CD4-positive, alpha-beta memory T cell (primary cell): ENCODE results near the gene CYSRT1. TPM values are rescaled to one million over a fixed set of nuclear protein-coding genes. Genes with fewer than 3 reads are reported as not detected.
A peak's percentile ranks its signal among the peaks of the same experiment; 100 is the strongest.

Experiments
- CTCF ChIA-PET: fragments of 350-600 bp; sonication (Branson Sonifier 250); formaldehyde crosslinking; loops from one replicate; lab custom pipeline; 2021; ENCODE audit warnings: inconsistent platforms; ENCODE audit not compliant: partially characterized antibody; lab: Charles Lee
- POLR2A ChIA-PET: fragments of 350-600 bp; sonication (Branson Sonifier 250); formaldehyde crosslinking; loops from one replicate; lab custom pipeline; 2021; ENCODE audit not compliant: partially characterized antibody; lab: Charles Lee
- DNase-seq, 5 donors: peaks; one replicate each; pipeline versions ENCODE4 v3.0.0 to v3.0.0-alpha.2; 2020 to 2022; ENCODE audit warnings: mixed read lengths in 1 of 5
- H3K27ac ChIP-seq: one replicate; pipeline ENCODE4 v1.7.0; 2013; ENCODE audit warnings: low read depth, low read length
- H3K27me3 ChIP-seq: 2 replicates; pipeline ENCODE4 v1.7.0; 2013; ENCODE audit warnings: mild to moderate bottlenecking, low read length, moderate library complexity; ENCODE audit not compliant: insufficient read depth
- H3K36me3 ChIP-seq: 2 replicates; pipeline ENCODE4 v1.7.0; 2013; ENCODE audit warnings: mild to moderate bottlenecking, low read length, moderate library complexity; ENCODE audit not compliant: insufficient read depth
- H3K4me1 ChIP-seq: 2 replicates; pipeline ENCODE4 v1.7.0; 2013; ENCODE audit warnings: mild to moderate bottlenecking, low read length, moderate library complexity; ENCODE audit not compliant: insufficient read depth
- H3K4me3 ChIP-seq, 2 donors: one replicate each; pipeline ENCODE4 v1.7.0; 2013; ENCODE audit warnings: low read length in 2 of 2, mild to moderate bottlenecking in 1 of 2
- H3K9me3 ChIP-seq, 2 donors: one replicate each; pipeline ENCODE4 v1.7.0; 2013; ENCODE audit warnings: low read length in 2 of 2, control low read depth in 1 of 2; ENCODE audit not compliant: control insufficient read depth in 1 of 2
- H3K27ac Mint-ChIP-seq, 7 donors: one replicate each; pipeline ENCODE4 v1.8.0; 2020 to 2021; ENCODE audit warnings: mixed read lengths in 7 of 7, mild to moderate bottlenecking in 6 of 7, inconsistent platforms in 3 of 7, moderate library complexity in 3 of 7
- H3K27me3 Mint-ChIP-seq, 2 donors: one replicate each; pipeline ENCODE4 v1.8.0; 2020 to 2021; ENCODE audit warnings: mixed read lengths in 2 of 2
- H3K36me3 Mint-ChIP-seq, 2 donors: one replicate each; pipeline ENCODE4 v1.8.0; 2020 to 2021; ENCODE audit warnings: mixed read lengths in 2 of 2, inconsistent platforms in 1 of 2, mild to moderate bottlenecking in 1 of 2
- H3K4me1 Mint-ChIP-seq, 4 donors: one replicate each; pipeline ENCODE4 v1.8.0; 2020 to 2021; ENCODE audit warnings: mixed read lengths in 4 of 4, mild to moderate bottlenecking in 1 of 4
- H3K4me3 Mint-ChIP-seq, 8 donors: one replicate each; pipeline ENCODE4 v1.8.0; 2020 to 2021; ENCODE audit warnings: mixed read lengths in 8 of 8, mild to moderate bottlenecking in 7 of 8, moderate library complexity in 6 of 8, inconsistent platforms in 3 of 8
- H3K9me3 Mint-ChIP-seq, 8 donors: one replicate each; pipeline ENCODE4 v1.8.0; 2020 to 2021; ENCODE audit warnings: mixed read lengths in 8 of 8, mild to moderate bottlenecking in 5 of 8, inconsistent platforms in 3 of 8, moderate library complexity in 1 of 8
- intact Hi-C: fragments of 100-400 bp; cut with micrococcal nuclease; formaldehyde crosslinking; loops from one replicate; pipeline ENCODE4 v1.15.1; 2023
- polyA plus RNA-seq, 2 donors: library from polyadenylated mRNA; unstranded; fragments of 300-500 nt; fragmentation: Illumina TruSeq; gene quantifications; one replicate each; pipeline ENCODE4 v1.2.3, GENCODE V29; 2021
- total RNA-seq, 2 experiments: library from RNA; stranded (reverse); gene quantifications; one replicate each; pipeline ENCODE4 v1.2.3, GENCODE V29; 2021

CYSRT1 gene
- total and polyA plus RNA-seq, 4 experiments from 2014 or later, result 0.25 TPM; not detected in 3

- Mint-ChIP-seq H3K36me3 (peaks cover 15 to 33% of the 10 kb centered on the region in 2 donors), H3K9me3 (peaks cover 0 to 2% (median 0%) of the 10 kb centered on the region in 8 donors), H3K4me1 (peaks cover 7 to 19% (median 8%) of the 10 kb centered on the region in 4 donors), H3K27me3 (no peaks in the 10 kb centered on the region), H3K27ac (no peak overlapping the region), H3K4me3 (no peak overlapping the region)
- no peak for DNase-seq
- Histone ChIP-seq H3K4me3 (no peak overlapping the region), H3K36me3 (peaks cover 31% of the 10 kb centered on the region), H3K27me3 (no peaks in the 10 kb centered on the region), H3K4me1 (no peaks in the 10 kb centered on the region), H3K27ac (no peak overlapping the region), H3K9me3 (no peaks in the 10 kb centered on the region)
- POLR2A ChIA-PET, result no interaction called here
- intact Hi-C loops, result no loop called here
- CTCF ChIA-PET, result no interaction called here
Measured at GRCh38 chr9:137179761-137180160, 45.2 kb upstream of the CYSRT1 start.

GRCh38 chr9:137180491-137180890, 44.5 kb upstream of the CYSRT1 start:
- Mint-ChIP-seq H3K36me3 (peaks cover 15 to 33% of the 10 kb centered on the region in 2 donors), H3K9me3 (peaks cover 0 to 2% (median 0%) of the 10 kb centered on the region in 8 donors), H3K4me1 (peaks cover 7 to 22% (median 8%) of the 10 kb centered on the region in 4 donors), H3K27ac (no peak overlapping the region), H3K4me3 (no peak overlapping the region), H3K27me3 (no peaks in the 10 kb centered on the region)
- no peak for DNase-seq
- H3K9me3 ChIP-seq, result no peaks in the 10 kb centered on the region
- ChIA-PET CTCF (no interaction called here), POLR2A (interaction anchor here (1.4 kb wide), 2 partner anchors 21 to 53 kb away, joined by 3 read pairs; no protein-coding TSS in a partner anchor)
- peaks cover 34% of the 10 kb centered on the region for H3K36me3 ChIP-seq
- peaks cover under 1% of the 10 kb centered on the region for H3K4me1 ChIP-seq
- intact Hi-C loops, result no loop called here
- no peaks in the 10 kb centered on the region for H3K27me3 ChIP-seq
- no peak overlapping the region for H3K4me3 ChIP-seq
- H3K27ac ChIP-seq, result no peak overlapping the region

- H3K36me3 ChIP-seq, result peaks cover 39% of the 10 kb centered on the region
- CTCF ChIA-PET, result interaction anchor here (1.1 kb wide), 1 partner anchor 63 kb away, joined by 3 read pairs; no protein-coding TSS in a partner anchor
- POLR2A ChIA-PET, result interaction anchor here (1.4 kb wide), 2 partner anchors 19 to 54 kb away, joined by 3 read pairs; no protein-coding TSS in a partner anchor
Measured at GRCh38 chr9:137181680-137182079, 43.3 kb upstream of the CYSRT1 start.

GRCh38 chr9:137182836-137183235, 42.1 kb upstream of the CYSRT1 start:
- intact Hi-C loops, result no loop called here
- ChIA-PET POLR2A (no interaction called here), CTCF (no interaction called here)
- Mint-ChIP-seq H3K4me3 (no peak overlapping the region), H3K36me3 (peaks cover 11 to 30% of the 10 kb centered on the region in 2 donors), H3K27ac (no peak overlapping the region), H3K9me3 (peaks cover 0 to 2% (median 0%) of the 10 kb centered on the region in 8 donors), H3K27me3 (no peaks in the 10 kb centered on the region), H3K4me1 (peaks cover 13 to 38% (median 17%) of the 10 kb centered on the region in 4 donors)
- Histone ChIP-seq H3K27ac (no peak overlapping the region), H3K4me3 (no peak overlapping the region), H3K36me3 (peaks cover 39% of the 10 kb centered on the region), H3K27me3 (no peaks in the 10 kb centered on the region), H3K9me3 (no peaks in the 10 kb centered on the region), H3K4me1 (peaks cover 23% of the 10 kb centered on the region)
- DNase-seq, result no peak

More at GRCh38 chr9:137181680-137182079, 43.3 kb upstream of the CYSRT1 start:
- Mint-ChIP-seq H3K9me3 (peaks cover 0 to 2% (median 0%) of the 10 kb centered on the region in 8 donors), H3K27ac (no peak overlapping the region), H3K36me3 (peaks cover 15 to 31% of the 10 kb centered on the region in 2 donors), H3K4me1 (peaks cover 3 to 26% (median 9%) of the 10 kb centered on the region in 4 donors), H3K27me3 (no peaks in the 10 kb centered on the region), H3K4me3 (no peak overlapping the region)
- Histone ChIP-seq H3K27me3 (no peaks in the 10 kb centered on the region), H3K27ac (no peak overlapping the region), H3K9me3 (no peaks in the 10 kb centered on the region), H3K4me3 (no peak overlapping the region), H3K4me1 (peaks cover 11% of the 10 kb centered on the region)
- intact Hi-C loops, result no loop called here
- no peak for DNase-seq

- no peak overlapping the region for H3K4me3 ChIP-seq
- peaks cover 26% of the 10 kb centered on the region for H3K4me1 ChIP-seq
- H3K4me1 Mint-ChIP-seq, result peaks cover 18 to 42% (median 23%) of the 10 kb centered on the region in 4 donors
- DNase-seq, result no peak
- peaks cover 11 to 30% of the 10 kb centered on the region in 2 donors for H3K36me3 Mint-ChIP-seq
- POLR2A ChIA-PET, result no interaction called here
- no peaks in the 10 kb centered on the region for H3K9me3 ChIP-seq
- no peaks in the 10 kb centered on the region for H3K27me3 Mint-ChIP-seq
- CTCF ChIA-PET, result no interaction called here
- H3K27ac Mint-ChIP-seq, result peak overlapping the region in 2 of 7 donors; percentile 21 to 76
- peak overlapping the region in 2 of 8 donors; percentile 19 to 34 for H3K4me3 Mint-ChIP-seq
- intact Hi-C loops, result no loop called here
- H3K9me3 Mint-ChIP-seq, result peaks cover 0 to 5% (median 0%) of the 10 kb centered on the region in 8 donors
- no peak overlapping the region for H3K27ac ChIP-seq
- no peaks in the 10 kb centered on the region for H3K27me3 ChIP-seq
- H3K36me3 ChIP-seq, result peaks cover 39% of the 10 kb centered on the region
Measured at GRCh38 chr9:137183980-137184595, 40.9 kb upstream of the CYSRT1 start.

- H3K4me3 ChIP-seq, result no peak overlapping the region
- peaks cover 0 to 5% (median 0%) of the 10 kb centered on the region in 8 donors for H3K9me3 Mint-ChIP-seq
- ChIA-PET CTCF (no interaction called here), POLR2A (interaction anchor here (8.9 kb wide), 1 partner anchor 17 kb away, joined by 169 read pairs; the partner anchor contains the start of genes NDOR1, TMEM203 and TPRN)
- peak overlapping the region in 1 of 8 donors; percentile 33 for H3K4me3 Mint-ChIP-seq
- peaks cover 22 to 52% (median 30%) of the 10 kb centered on the region in 4 donors for H3K4me1 Mint-ChIP-seq
- H3K36me3 ChIP-seq, result peaks cover 42% of the 10 kb centered on the region
- no peak overlapping the region for H3K27ac ChIP-seq
- peaks cover 11 to 30% of the 10 kb centered on the region in 2 donors for H3K36me3 Mint-ChIP-seq
- H3K27me3 Mint-ChIP-seq, result no peaks in the 10 kb centered on the region
- H3K27ac Mint-ChIP-seq, result peak overlapping the region in 1 of 7 donors; percentile 6
- no peaks in the 10 kb centered on the region for H3K27me3 ChIP-seq
- no peaks in the 10 kb centered on the region for H3K9me3 ChIP-seq
- no peak for DNase-seq
- peaks cover 36% of the 10 kb centered on the region for H3K4me1 ChIP-seq
- intact Hi-C loops, result no loop called here
Measured at GRCh38 chr9:137184881-137185660, 39.9 kb upstream of the CYSRT1 start.

GRCh38 chr9:137185921-137186320, 39.1 kb upstream of the CYSRT1 start:
- H3K4me1 Mint-ChIP-seq, result peaks cover 22 to 60% (median 33%) of the 10 kb centered on the region in 4 donors
- H3K9me3 ChIP-seq, result no peaks in the 10 kb centered on the region
- no peaks in the 10 kb centered on the region for H3K27me3 ChIP-seq
- POLR2A ChIA-PET, result interaction anchor here (8.9 kb wide), 1 partner anchor 17 kb away, joined by 169 read pairs; the partner anchor contains the start of genes NDOR1, TMEM203 and TPRN
- H3K27me3 Mint-ChIP-seq, result no peaks in the 10 kb centered on the region
- H3K27ac ChIP-seq, result no peak overlapping the region
- no peak for DNase-seq
- CTCF ChIA-PET, result no interaction called here
- peak overlapping the region in 1 of 8 donors; percentile 92 for H3K4me3 Mint-ChIP-seq
- H3K36me3 ChIP-seq, result peaks cover 39% of the 10 kb centered on the region
- peaks cover 41% of the 10 kb centered on the region for H3K4me1 ChIP-seq
- H3K36me3 Mint-ChIP-seq, result peaks cover 11 to 32% of the 10 kb centered on the region in 2 donors
- H3K9me3 Mint-ChIP-seq, result peaks cover 0 to 5% (median 0%) of the 10 kb centered on the region in 8 donors
- intact Hi-C loops, result no loop called here
- no peak overlapping the region for H3K4me3 ChIP-seq
- H3K27ac Mint-ChIP-seq, result peak overlapping the region in 1 of 7 donors; percentile 18
